Neural cell (in vitro differentiated cells): Measurements from ENCODE around the gene ABCA4. TPM values are rescaled to one million over a fixed set of nuclear protein-coding genes. Genes with fewer than 3 reads are reported as not detected.

ENCODE experiments used
- H2AFZ ChIP-seq: fragments of 200-600, 300-800 bp; sonication (generic), shearing (Covaris generic); 2 replicates; pipeline ENCODE4 v1.6.0; 2014; ENCODE audit warnings: low read depth, mild to moderate bottlenecking, antibody characterized with exemption, low read length, moderate library complexity
- H3F3A ChIP-seq: fragments of 200-600 bp; shearing (Covaris generic); 2 replicates; pipeline ENCODE4 v1.6.1; 2016; ENCODE audit warnings: mild to moderate bottlenecking, moderate library complexity, mixed read lengths, antibody characterized with exemption, low read length; ENCODE audit not compliant: insufficient read depth, poor library complexity, severe bottlenecking
- H3K27ac ChIP-seq: fragments of 200-600, 300-800 bp; sonication (generic), shearing (Covaris generic); 2 replicates; pipeline ENCODE4 v1.5.1; 2014; ENCODE audit warnings: mild to moderate bottlenecking, low read length, moderate library complexity
- H3K27me3 ChIP-seq: fragments of 300-800, 200-600 bp; sonication (generic), shearing (Covaris generic); 2 replicates; pipeline ENCODE4 v1.6.0; 2014; ENCODE audit warnings: mild to moderate bottlenecking, low read depth, low read length, moderate library complexity; ENCODE audit not compliant: insufficient read depth
- H3K36me3 ChIP-seq: fragments of 300-800, 200-600 bp; sonication (generic), shearing (Covaris generic); 2 replicates; pipeline ENCODE4 v1.5.1; 2014; ENCODE audit warnings: mild to moderate bottlenecking, antibody characterized with exemption, low read length, moderate library complexity; ENCODE audit not compliant: insufficient read depth
- H3K4me2 ChIP-seq: fragments of 300-800, 200-600 bp; sonication (generic), shearing (Covaris generic); 2 replicates; pipeline ENCODE4 v1.6.0; 2014; ENCODE audit warnings: mild to moderate bottlenecking, low read length
- H3K4me3 ChIP-seq: fragments of 300-800, 200-600 bp; sonication (generic), shearing (Covaris generic); 2 replicates; pipeline ENCODE4 v1.5.1; 2014; ENCODE audit warnings: mild to moderate bottlenecking, low read length, moderate library complexity
- H3K79me2 ChIP-seq: fragments of 200-600 bp; shearing (Covaris generic); replicated peaks from 2 replicates; pipeline ENCODE4 v1.6.0; 2014; ENCODE audit warnings: mild to moderate bottlenecking, low read length, moderate library complexity; ENCODE audit not compliant: insufficient read depth
- H3K9ac ChIP-seq: fragments of 300-800, 200-600 bp; sonication (generic), shearing (Covaris generic); 2 replicates; pipeline ENCODE4 v1.6.1; 2016; ENCODE audit warnings: mild to moderate bottlenecking, low read length, mixed read lengths
- H3K9me2 ChIP-seq: fragments of 200-600 bp; shearing (Covaris generic); 2 replicates; pipeline ENCODE4 v1.6.1; 2016; ENCODE audit warnings: mild to moderate bottlenecking, low read length, mixed read lengths; ENCODE audit not compliant: insufficient read depth
- H3K9me3 ChIP-seq: fragments of 200-600, 300-800 bp; sonication (generic), shearing (Covaris generic); 2 replicates; pipeline ENCODE4 v1.6.1; 2016; ENCODE audit warnings: mild to moderate bottlenecking, mixed run types, low read length, moderate library complexity, mixed read lengths
- H4K20me1 ChIP-seq: fragments of 200-600 bp; shearing (Covaris generic); 2 replicates; pipeline ENCODE4 v1.6.1; 2016; ENCODE audit warnings: mild to moderate bottlenecking, mixed run types; ENCODE audit not compliant: insufficient read depth
- CTCF ChIP-seq: fragments of 450-650 bp; IDR thresholded peaks from 2 replicates; pipeline ENCODE4 v1.5.1; 2014; ENCODE audit warnings: antibody characterized with exemption, mild to moderate bottlenecking, moderate library complexity; ENCODE audit not compliant: poor library complexity, severe bottlenecking
- EP300 ChIP-seq: fragments of 450-650 bp; conservative IDR thresholded peaks from 2 replicates; pipeline ENCODE4 v1.6.1; 2014; ENCODE audit warnings: antibody characterized with exemption, mild to moderate bottlenecking, moderate library complexity; ENCODE audit not compliant: poor library complexity, severe bottlenecking
- EZH2 ChIP-seq: fragments of 200-600, 300-800 bp; shearing (Covaris generic), sonication (generic); IDR thresholded peaks from 2 replicates; pipeline ENCODE4 v1.6.1; 2014; ENCODE audit warnings: antibody characterized with exemption, low read length, borderline replicate concordance, mild to moderate bottlenecking; ENCODE audit not compliant: insufficient read depth, poor library complexity, severe bottlenecking
- MXI1 ChIP-seq: fragments of 450-650 bp; conservative IDR thresholded peaks from 2 replicates; pipeline ENCODE4 v1.6.1; 2014; ENCODE audit warnings: antibody characterized with exemption, mild to moderate bottlenecking; ENCODE audit not compliant: poor library complexity, severe bottlenecking
- POLR2AphosphoS5 ChIP-seq: IDR thresholded peaks from 2 replicates; pipeline ENCODE4 v1.6.1; 2012
- RAD21 ChIP-seq: fragments of 450-650 bp; conservative IDR thresholded peaks from 2 replicates; pipeline ENCODE4 v1.6.1; 2014; ENCODE audit warnings: antibody characterized with exemption, mild to moderate bottlenecking, moderate library complexity
- REST ChIP-seq: IDR thresholded peaks from 2 replicates; pipeline ENCODE4 v1.6.1; 2012; ENCODE audit warnings: borderline replicate concordance
- SMC3 ChIP-seq: fragments of 450-650 bp; conservative IDR thresholded peaks from 2 replicates; pipeline ENCODE4 v1.6.1; 2014; ENCODE audit warnings: antibody characterized with exemption, mild to moderate bottlenecking, moderate library complexity; ENCODE audit not compliant: poor library complexity
- TAF1 ChIP-seq: IDR thresholded peaks from 2 replicates; pipeline ENCODE4 v1.6.1; 2012; ENCODE audit warnings: low read depth
- polyA plus RNA-seq: library from polyadenylated mRNA; depleted of rRNA; stranded (reverse); fragments of >200 nt; gene quantifications from 2 replicates; pipeline ENCODE4 v1.2.3, GENCODE V29; 2014

Gene ABCA4
- polyA plus RNA-seq, 1 donor from 2014 or later: not detected

GRCh38 chr1:94022471-94023189 lies 98.3 kb downstream of the ABCA4 start:
- no peaks in the 10 kb centered on the region for H3K36me3 ChIP-seq
- no peak for TF ChIP-seq POLR2AphosphoS5
- TF ChIP-seq EP300: no peak
- TF ChIP-seq TAF1: no peak
- H2AFZ ChIP-seq: no peak overlapping the region
- no peak overlapping the region for H3K9ac ChIP-seq
- H3F3A ChIP-seq: no peaks in the 10 kb centered on the region
- no peak overlapping the region for H3K27ac ChIP-seq
- H3K27me3 ChIP-seq: no peaks in the 10 kb centered on the region
- H3K4me3 ChIP-seq: no peak overlapping the region
- H3K9me2 ChIP-seq: no peaks in the 10 kb centered on the region
- H3K9me3 ChIP-seq: no peaks in the 10 kb centered on the region
- H4K20me1 ChIP-seq: no peaks in the 10 kb centered on the region
- H3K79me2 ChIP-seq: no peaks in the 10 kb centered on the region
- H3K4me2 ChIP-seq: no peak overlapping the region

GRCh38 chr1:94020764-94021579 lies 100.0 kb downstream of the ABCA4 start:
- Histone ChIP-seq H3K9ac (no peak overlapping the region), H3K9me2 (no peaks in the 10 kb centered on the region), H3F3A (no peaks in the 10 kb centered on the region), H3K27ac (no peak overlapping the region), H3K4me3 (no peak overlapping the region), H3K4me2 (no peak overlapping the region), H3K9me3 (no peaks in the 10 kb centered on the region), H3K27me3 (no peaks in the 10 kb centered on the region), H3K36me3 (no peaks in the 10 kb centered on the region), H4K20me1 (no peaks in the 10 kb centered on the region), H2AFZ (no peak overlapping the region), H3K79me2 (no peaks in the 10 kb centered on the region)
- TF ChIP-seq POLR2AphosphoS5: no peak
- TF ChIP-seq REST: no peak
- no peak for TF ChIP-seq SMC3
- no peak for TF ChIP-seq MXI1
- no peak for TF ChIP-seq EZH2
- TF ChIP-seq TAF1: no peak
- TF ChIP-seq RAD21: no peak
- TF ChIP-seq EP300: no peak
- no peak for TF ChIP-seq CTCF
